NT2/D1 (cell line): ENCODE measurements around the gene PPARGC1A.

ENCODE experiments used
- DNase-seq: peaks from one replicate; pipeline ENCODE4 v3.0.0-alpha.2; 2011; ENCODE audit warnings: low read depth, low spot score
- H3K27me3 ChIP-seq: 2 replicates; pipeline ENCODE4 v1.6.0; 2011; ENCODE audit warnings: mild to moderate bottlenecking; ENCODE audit not compliant: insufficient read length, insufficient read depth
- H3K36me3 ChIP-seq: 2 replicates; pipeline ENCODE4 v1.6.1; 2011; ENCODE audit warnings: mild to moderate bottlenecking, low read length, mixed read lengths; ENCODE audit not compliant: insufficient read depth, insufficient read length
- H3K4me1 ChIP-seq: 2 replicates; pipeline ENCODE4 v1.5.1; 2011; ENCODE audit not compliant: insufficient read depth, insufficient read length
- H3K4me3 ChIP-seq: 2 replicates; pipeline ENCODE4 v1.5.1; 2011; ENCODE audit warnings: low read depth; ENCODE audit not compliant: insufficient read length
- H3K9ac ChIP-seq: 2 replicates; pipeline ENCODE4 v1.6.0; 2011; ENCODE audit warnings: low read depth; ENCODE audit not compliant: insufficient read length
- H3K9me3 ChIP-seq: 2 replicates; pipeline ENCODE4 v1.5.1; 2011; ENCODE audit warnings: mild to moderate bottlenecking, low read length; ENCODE audit not compliant: insufficient read depth
- SUZ12 ChIP-seq: IDR thresholded peaks from 2 replicates; pipeline ENCODE4 v1.6.1; 2011; ENCODE audit not compliant: insufficient read length, insufficient read depth; ENCODE audit errors: extremely low read depth
- YY1 ChIP-seq: IDR thresholded peaks from 2 replicates; pipeline ENCODE4 v1.6.1; 2011; ENCODE audit not compliant: insufficient read length, insufficient read depth
- ZNF274 ChIP-seq: IDR thresholded peaks from 2 replicates; pipeline ENCODE4 v1.6.1; 2011; ENCODE audit warnings: mild to moderate bottlenecking, low read depth, low read length

PPARGC1A gene

GRCh38 chr4:23768541-23768940, 121.3 kb downstream of the PPARGC1A start:
- no peaks in the 10 kb centered on the region for H3K36me3 ChIP-seq
- no peaks in the 10 kb centered on the region for H3K4me1 ChIP-seq
- no peak overlapping the region for H3K4me3 ChIP-seq
- no peak for TF ChIP-seq SUZ12
- no peaks in the 10 kb centered on the region for H3K9me3 ChIP-seq
- DNase-seq, result no peak
- no peak overlapping the region for H3K9ac ChIP-seq
- H3K27me3 ChIP-seq, result no peaks in the 10 kb centered on the region

GRCh38 chr4:23766344-23766743, 123.5 kb downstream of the PPARGC1A start:
- Histone ChIP-seq H3K4me3 (no peak overlapping the region), H3K4me1 (no peaks in the 10 kb centered on the region), H3K9me3 (0 out of 2 replicates have a peak, but pooled peaks cover 3% of the 10 kb centered on the region), H3K9ac (no peak overlapping the region), H3K36me3 (no peaks in the 10 kb centered on the region), H3K27me3 (no peaks in the 10 kb centered on the region)
- TF ChIP-seq SUZ12 (no peak), YY1 (no peak)
- DNase-seq, result no peak

- no peaks in the 10 kb centered on the region for H3K36me3 ChIP-seq
- H3K4me1 ChIP-seq, result no peaks in the 10 kb centered on the region
- no peak for TF ChIP-seq YY1
- TF ChIP-seq ZNF274, result no peak
- no peak for TF ChIP-seq SUZ12
- no peak overlapping the region for H3K9ac ChIP-seq
- H3K4me3 ChIP-seq, result no peak overlapping the region
- H3K9me3 ChIP-seq, result 0 out of 2 replicates have a peak, but pooled peaks cover 5% of the 10 kb centered on the region
- H3K27me3 ChIP-seq, result no peaks in the 10 kb centered on the region
- DNase-seq, result no peak
Measured at GRCh38 chr4:23763559-23763958, 126.3 kb downstream of the PPARGC1A start.

- no peaks in the 10 kb centered on the region for H3K36me3 ChIP-seq
- H3K9me3 ChIP-seq, result 0 out of 2 replicates have a peak, but pooled peaks cover 5% of the 10 kb centered on the region
- TF ChIP-seq SUZ12 (no peak), YY1 (no peak), ZNF274 (no peak)
- H3K4me1 ChIP-seq, result no peaks in the 10 kb centered on the region
- no peaks in the 10 kb centered on the region for H3K27me3 ChIP-seq
- DNase-seq, result no peak
- H3K9ac ChIP-seq, result no peak overlapping the region
- no peak overlapping the region for H3K4me3 ChIP-seq
Measured at GRCh38 chr4:23762551-23762950, 127.3 kb downstream of the PPARGC1A start.

- 0 out of 2 replicates have a peak, but pooled peaks cover 5% of the 10 kb centered on the region for H3K9me3 ChIP-seq
- H3K36me3 ChIP-seq, result no peaks in the 10 kb centered on the region
- no peak overlapping the region for H3K4me3 ChIP-seq
- no peaks in the 10 kb centered on the region for H3K27me3 ChIP-seq
- no peak for DNase-seq
- no peak for TF ChIP-seq ZNF274
- no peak for TF ChIP-seq YY1
- no peak for TF ChIP-seq SUZ12
- no peaks in the 10 kb centered on the region for H3K4me1 ChIP-seq
- H3K9ac ChIP-seq, result no peak overlapping the region
Measured at GRCh38 chr4:23759066-23759465, 130.8 kb downstream of the PPARGC1A start.

- TF ChIP-seq YY1 (no peak), ZNF274 (no peak), SUZ12 (no peak)
- DNase-seq, result no peak
- Histone ChIP-seq H3K9ac (no peak overlapping the region), H3K27me3 (no peaks in the 10 kb centered on the region), H3K9me3 (no peaks in the 10 kb centered on the region), H3K36me3 (no peaks in the 10 kb centered on the region), H3K4me1 (no peaks in the 10 kb centered on the region), H3K4me3 (no peak overlapping the region)
Measured at GRCh38 chr4:23754688-23755087, 135.2 kb downstream of the PPARGC1A start.

- no peak for TF ChIP-seq ZNF274
- TF ChIP-seq SUZ12, result no peak
- no peak for TF ChIP-seq YY1
- Histone ChIP-seq H3K4me3 (no peak overlapping the region), H3K27me3 (no peaks in the 10 kb centered on the region), H3K9ac (no peak overlapping the region), H3K9me3 (peaks cover 15% of the 10 kb centered on the region), H3K36me3 (no peaks in the 10 kb centered on the region), H3K4me1 (no peaks in the 10 kb centered on the region)
- DNase-seq, result no peak
Measured at GRCh38 chr4:23750125-23750524, 139.7 kb downstream of the PPARGC1A start.

GRCh38 chr4:23747281-23747735, 142.5 kb downstream of the PPARGC1A start:
- Histone ChIP-seq H3K36me3 (no peaks in the 10 kb centered on the region), H3K4me1 (no peaks in the 10 kb centered on the region), H3K9ac (no peak overlapping the region), H3K9me3 (peaks cover 31% of the 10 kb centered on the region), H3K4me3 (no peak overlapping the region), H3K27me3 (no peaks in the 10 kb centered on the region)
- DNase-seq, result no peak
- TF ChIP-seq ZNF274, result no peak
- TF ChIP-seq SUZ12, result no peak
- TF ChIP-seq YY1, result no peak
